IPS DF 6.9 (cell line): Measurements from ENCODE around the gene PHACTR3.

Experiments
- DNase-seq: peaks from one replicate; pipeline ENCODE4 v3.0.0-alpha.2; 2013; ENCODE audit warnings: low read depth, low spot score
- H3K27ac ChIP-seq: one replicate; pipeline ENCODE4 v1.5.1; 2013; ENCODE audit warnings: low read length, control low read depth
- H3K27me3 ChIP-seq: 2 replicates; pipeline ENCODE4 v1.6.1; 2013; ENCODE audit warnings: mild to moderate bottlenecking, low read length; ENCODE audit not compliant: control insufficient read depth, insufficient read depth
- H3K36me3 ChIP-seq: 2 replicates; pipeline ENCODE4 v1.6.1; 2013; ENCODE audit warnings: low read length; ENCODE audit not compliant: control insufficient read depth, insufficient read depth
- H3K4me1 ChIP-seq: 2 replicates; pipeline ENCODE4 v1.6.1; 2013; ENCODE audit warnings: low read length; ENCODE audit not compliant: control insufficient read depth, insufficient read depth
- H3K4me3 ChIP-seq: 2 replicates; pipeline ENCODE4 v1.5.1; 2013; ENCODE audit warnings: mild to moderate bottlenecking, low read length
- H3K9me3 ChIP-seq: 2 replicates; pipeline ENCODE4 v1.6.1; 2013; ENCODE audit warnings: low read length, inconsistent platforms; ENCODE audit not compliant: control insufficient read depth, insufficient read depth
- WGBS: extraction: QIAGEN DNeasy Blood & Tissue Kit; methylation state at CpG from one replicate; pipeline ENCODE4 v1.1.7; 2013; ENCODE audit warnings: mixed read lengths, missing lambda C conversion rate; ENCODE audit not compliant: insufficient read length, insufficient coverage; 5-methylcytosine and 5-hydroxymethylcytosine counted together

PHACTR3 gene

DNA sequence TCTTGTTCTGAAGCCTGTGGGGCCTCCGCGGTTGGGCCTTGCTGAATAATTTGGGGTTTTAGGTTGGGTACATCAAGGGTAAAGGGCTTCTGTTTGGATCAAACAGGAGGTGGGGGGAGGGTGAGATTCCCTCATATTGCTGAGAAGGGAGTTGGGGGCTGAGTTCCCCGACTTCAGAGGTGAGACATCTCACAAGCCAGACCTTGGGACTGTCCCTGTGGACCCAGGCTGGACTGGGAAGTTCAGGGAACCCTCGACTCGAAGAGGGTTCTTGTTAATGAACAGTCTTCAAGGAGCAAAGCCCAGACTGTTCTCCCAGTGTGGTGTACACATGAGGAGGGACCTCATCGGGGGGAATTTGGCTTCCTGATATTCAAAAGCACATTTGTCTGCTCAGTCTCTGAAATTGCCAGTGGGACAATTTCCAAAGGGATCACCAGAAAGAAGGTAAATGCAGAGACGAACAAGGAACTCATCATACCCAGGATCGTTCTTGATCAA, 210.6 kb downstream of the PHACTR3 start:
- Histone ChIP-seq H3K27me3 (no peaks in the 10 kb centered on the region), H3K27ac (no peak overlapping the region), H3K9me3 (peaks cover 28% of the 10 kb centered on the region), H3K4me1 (no peaks in the 10 kb centered on the region), H3K4me3 (no peak overlapping the region), H3K36me3 (no peaks in the 10 kb centered on the region)
- no peak for DNase-seq
- WGBS, result no CpG with 5 or more reads among the region's 8 CpGs

DNA sequence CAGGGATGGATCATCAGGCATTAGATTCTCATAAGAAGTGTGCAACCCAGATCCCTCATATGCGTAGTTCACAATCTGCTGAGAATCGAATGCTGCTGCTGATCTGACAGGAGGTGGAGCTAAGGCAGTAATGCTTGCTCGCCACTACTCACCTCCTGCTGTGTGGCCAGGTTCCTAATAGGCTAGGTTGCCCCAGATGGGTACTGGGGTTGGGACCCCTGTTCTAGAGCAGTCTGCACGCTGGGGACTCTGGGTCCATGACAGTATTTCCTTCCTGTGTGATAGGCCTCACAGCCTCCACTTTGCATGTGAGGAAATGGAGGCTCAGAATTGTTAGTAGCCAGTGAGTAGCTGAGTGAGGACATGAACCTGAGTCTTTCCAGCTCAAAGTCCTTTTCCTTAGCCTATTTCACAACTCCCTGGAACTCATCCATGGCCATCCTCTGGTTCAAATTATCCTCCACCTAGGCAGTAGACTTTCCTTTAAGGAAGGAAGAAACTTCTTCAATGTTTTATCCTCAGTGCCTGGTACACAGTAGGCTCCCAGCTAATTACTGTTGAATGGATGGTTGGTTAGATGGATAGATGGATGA, 211.9 kb downstream of the PHACTR3 start:
- DNase-seq, result no peak
- WGBS, result no CpG with 5 or more reads among the region's 4 CpGs
- H3K36me3 ChIP-seq, result no peaks in the 10 kb centered on the region

DNA sequence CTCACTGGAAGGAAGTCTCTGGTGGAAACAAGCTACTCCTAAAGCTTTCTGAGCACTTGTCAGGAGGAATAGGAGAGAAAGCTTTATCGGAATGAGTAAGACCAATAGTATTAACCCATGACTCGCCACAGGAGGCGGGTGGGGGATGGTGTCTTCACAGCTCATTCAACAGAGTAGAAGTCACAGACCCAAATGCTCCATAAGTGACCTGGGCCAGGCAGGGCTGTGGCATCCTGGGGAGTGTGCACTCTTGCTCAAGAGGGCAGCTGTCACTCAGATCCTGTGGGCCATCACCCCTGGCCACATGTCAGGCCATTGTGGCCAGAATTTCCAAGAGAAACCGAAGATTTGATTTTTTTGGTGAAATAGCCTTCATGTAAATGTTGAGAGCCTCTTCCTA, 213.1 kb downstream of the PHACTR3 start:
- Histone ChIP-seq H3K27ac (no peak overlapping the region), H3K4me1 (no peaks in the 10 kb centered on the region), H3K36me3 (no peaks in the 10 kb centered on the region), H3K4me3 (no peak overlapping the region), H3K9me3 (peaks cover 27% of the 10 kb centered on the region), H3K27me3 (no peaks in the 10 kb centered on the region)
- no CpG with 5 or more reads among the region's 4 CpGs for WGBS
- no peak for DNase-seq

More for the DNA sequence above, 211.9 kb downstream of the PHACTR3 start:
- H3K9me3 ChIP-seq, result peaks cover 27% of the 10 kb centered on the region
- no peak overlapping the region for H3K27ac ChIP-seq
- no peaks in the 10 kb centered on the region for H3K4me1 ChIP-seq
- no peaks in the 10 kb centered on the region for H3K27me3 ChIP-seq
- H3K4me3 ChIP-seq, result no peak overlapping the region

DNA sequence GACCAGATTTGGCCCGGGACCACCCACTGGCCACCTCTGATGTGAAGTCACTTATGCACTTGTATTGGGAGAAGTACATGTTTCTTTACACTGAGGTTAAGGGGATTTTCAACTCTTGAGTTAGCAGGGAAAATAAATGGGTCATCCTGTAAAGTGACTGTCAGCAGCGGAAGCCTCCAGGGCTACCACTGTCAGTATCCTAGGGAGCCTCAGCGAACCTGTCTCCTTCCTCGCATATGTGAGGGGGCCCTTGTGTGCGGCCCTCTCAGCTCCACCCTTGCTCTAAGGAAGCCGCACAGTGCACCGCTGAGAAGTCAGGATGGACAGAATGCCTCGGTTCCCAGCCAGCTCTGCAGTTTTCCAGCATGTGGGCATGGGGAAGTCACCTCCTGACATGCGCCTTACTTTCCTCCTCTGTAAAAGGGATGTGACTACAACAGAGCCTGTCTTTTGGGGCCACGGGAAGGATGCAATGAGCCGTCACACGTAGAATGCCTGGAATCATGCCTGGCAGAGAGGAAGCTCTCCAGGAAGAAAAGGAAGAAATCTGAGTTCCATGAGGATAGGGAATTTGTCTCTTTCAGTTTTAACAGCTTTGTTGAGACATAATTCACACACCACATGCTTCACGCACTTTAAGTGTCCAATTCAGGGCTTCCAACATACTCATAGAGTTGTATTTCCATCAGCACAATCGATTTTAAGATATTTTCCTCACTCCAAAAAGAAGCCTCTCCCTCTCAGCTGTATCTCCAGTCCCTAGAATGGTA, 213.7 kb downstream of the PHACTR3 start:
- DNase-seq, result no peak
- no peak overlapping the region for H3K4me3 ChIP-seq
- H3K27me3 ChIP-seq, result no peaks in the 10 kb centered on the region
- no peaks in the 10 kb centered on the region for H3K36me3 ChIP-seq
- H3K27ac ChIP-seq, result no peak overlapping the region
- peaks cover 25% of the 10 kb centered on the region for H3K9me3 ChIP-seq
- WGBS, result no CpG with 5 or more reads among the region's 14 CpGs
- H3K4me1 ChIP-seq, result no peaks in the 10 kb centered on the region

DNA sequence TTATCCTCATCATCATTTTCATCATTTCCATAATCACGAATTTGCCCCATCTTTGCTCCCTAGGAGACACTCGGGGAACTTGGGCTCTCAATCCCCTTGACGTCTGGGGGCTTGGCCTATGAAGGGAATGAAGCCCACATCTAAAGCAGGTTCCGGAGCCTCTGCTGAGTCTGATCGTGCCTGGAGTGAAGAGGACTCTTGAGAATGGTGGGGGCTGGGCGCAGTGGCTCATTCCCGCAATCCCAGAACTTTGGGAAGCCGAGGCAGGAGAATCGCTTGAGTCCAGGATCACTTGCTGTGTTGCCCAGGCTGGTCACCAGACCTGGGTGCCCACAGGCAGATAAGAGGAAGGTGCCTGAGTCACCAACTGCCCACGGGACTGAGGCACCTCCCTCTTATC, 214.6 kb downstream of the PHACTR3 start:
- 100% methylated on average over 1 of the region's 10 CpGs for WGBS
- H3K27me3 ChIP-seq, result no peaks in the 10 kb centered on the region

DNA sequence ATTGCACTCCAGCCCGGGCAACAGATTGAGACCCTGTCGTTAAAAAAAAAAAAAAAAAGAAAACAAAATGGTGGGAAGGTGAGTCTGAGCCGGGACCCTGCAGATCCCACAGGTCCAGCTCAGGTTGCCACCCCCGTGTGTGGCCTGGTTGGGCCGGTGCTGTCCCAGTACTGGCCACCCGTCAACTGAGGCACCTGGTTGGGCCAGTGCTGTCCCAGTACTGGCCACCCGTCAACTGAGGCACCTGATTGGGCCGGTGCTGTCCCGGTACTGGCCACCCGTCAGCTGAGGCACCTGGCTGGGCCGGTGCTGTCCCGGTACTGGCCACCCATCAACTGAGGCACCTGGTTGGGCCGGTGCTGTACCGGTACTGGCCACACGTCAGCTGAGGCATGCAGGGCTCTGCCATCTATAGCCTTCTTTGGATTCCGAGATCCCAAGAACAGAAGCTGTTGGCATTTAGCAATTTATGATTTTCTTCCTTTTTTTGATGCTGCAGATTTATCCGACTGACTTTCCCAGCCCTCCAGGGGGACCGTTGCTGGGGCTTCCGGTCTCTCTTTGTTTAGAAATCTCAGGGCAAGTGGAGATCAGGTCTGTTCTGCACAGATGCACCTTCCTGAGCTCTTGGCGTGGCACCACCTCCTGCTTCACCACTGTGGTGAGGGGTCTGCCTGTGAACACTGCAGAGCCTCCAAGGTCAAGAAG, 215.3 kb downstream of the PHACTR3 start:
- no peak overlapping the region for H3K4me3 ChIP-seq
- H3K27me3 ChIP-seq, result no peaks in the 10 kb centered on the region
- H3K9me3 ChIP-seq, result peaks cover 21% of the 10 kb centered on the region
- no peaks in the 10 kb centered on the region for H3K4me1 ChIP-seq
- H3K36me3 ChIP-seq, result no peaks in the 10 kb centered on the region
- no peak overlapping the region for H3K27ac ChIP-seq
- no CpG with 5 or more reads among the region's 20 CpGs for WGBS
- DNase-seq, result no peak

More for the DNA sequence above, 214.6 kb downstream of the PHACTR3 start:
- H3K4me1 ChIP-seq, result no peaks in the 10 kb centered on the region
- DNase-seq, result no peak
- H3K36me3 ChIP-seq, result no peaks in the 10 kb centered on the region
- peaks cover 23% of the 10 kb centered on the region for H3K9me3 ChIP-seq
- no peak overlapping the region for H3K27ac ChIP-seq
- no peak overlapping the region for H3K4me3 ChIP-seq

DNA sequence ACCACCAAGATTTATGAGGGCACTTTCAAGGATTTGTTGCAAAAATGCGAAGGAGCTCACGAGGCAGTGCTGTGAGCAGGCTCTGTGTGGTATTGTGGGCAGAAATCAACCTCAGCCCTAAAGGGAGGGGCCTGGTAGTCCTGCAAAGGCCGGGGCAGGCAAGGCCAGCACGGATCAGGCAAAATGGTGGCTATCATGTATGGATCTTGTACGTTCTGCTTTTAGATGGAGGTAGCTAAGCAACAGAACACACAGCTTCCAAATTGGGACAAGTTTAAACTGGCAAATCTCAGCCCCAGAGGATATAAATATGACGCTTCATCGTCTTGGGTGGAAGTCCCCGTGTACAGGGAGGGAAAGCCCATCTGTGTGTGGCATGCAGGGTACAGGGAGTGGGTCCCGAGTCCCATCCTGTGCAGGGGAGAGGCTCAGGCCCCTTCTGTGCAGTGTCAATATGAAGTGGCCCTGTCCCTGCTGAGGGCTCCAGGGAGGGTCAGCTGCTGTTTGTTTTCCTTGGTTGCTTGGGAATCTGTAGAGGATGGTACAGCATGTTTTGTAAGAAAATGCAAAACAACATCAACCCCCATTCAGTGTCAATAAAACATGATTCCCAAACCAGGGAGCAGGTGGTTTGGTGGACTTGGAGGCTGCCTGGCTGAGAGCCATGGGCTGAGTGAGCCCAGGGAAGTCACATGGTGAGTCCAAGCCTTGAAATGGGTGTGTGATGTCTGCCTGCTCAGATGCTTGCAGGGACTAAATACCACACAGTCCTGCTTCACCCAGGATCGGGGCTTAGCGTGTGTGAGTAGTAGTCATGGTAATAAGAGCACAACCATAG, 216.1 kb downstream of the PHACTR3 start:
- peaks cover 25% of the 10 kb centered on the region for H3K9me3 ChIP-seq
- H3K27me3 ChIP-seq, result no peaks in the 10 kb centered on the region
- no CpG with 5 or more reads among the region's 11 CpGs for WGBS
- no peak overlapping the region for H3K4me3 ChIP-seq
- DNase-seq, result no peak
- no peaks in the 10 kb centered on the region for H3K4me1 ChIP-seq
- H3K36me3 ChIP-seq, result no peaks in the 10 kb centered on the region
- H3K27ac ChIP-seq, result no peak overlapping the region

DNA sequence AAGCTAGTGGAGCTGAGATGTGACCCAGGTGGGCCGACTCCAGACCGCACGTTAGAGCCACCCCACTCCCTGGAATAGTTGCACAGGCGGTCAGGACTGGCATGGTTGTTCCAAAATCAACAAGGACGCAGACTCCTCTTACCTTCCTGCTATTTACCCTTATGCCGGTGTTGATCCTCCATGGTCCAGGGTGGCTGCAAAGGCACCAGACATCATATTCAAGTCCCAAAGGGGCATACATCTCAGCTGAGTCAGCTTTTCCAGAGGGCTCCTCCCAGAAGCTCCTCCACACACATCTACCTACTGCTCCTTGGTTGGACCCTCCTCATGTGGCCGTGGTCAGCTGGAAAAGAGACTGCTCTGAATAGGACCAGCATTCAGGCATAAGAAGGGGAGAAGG, 216.9 kb downstream of the PHACTR3 start:
- Histone ChIP-seq H3K36me3 (no peaks in the 10 kb centered on the region), H3K4me3 (no peak overlapping the region), H3K9me3 (peaks cover 21% of the 10 kb centered on the region), H3K27me3 (no peaks in the 10 kb centered on the region), H3K27ac (no peak overlapping the region), H3K4me1 (no peaks in the 10 kb centered on the region)
- no peak for DNase-seq
- no CpG with 5 or more reads among the region's 7 CpGs for WGBS

DNA sequence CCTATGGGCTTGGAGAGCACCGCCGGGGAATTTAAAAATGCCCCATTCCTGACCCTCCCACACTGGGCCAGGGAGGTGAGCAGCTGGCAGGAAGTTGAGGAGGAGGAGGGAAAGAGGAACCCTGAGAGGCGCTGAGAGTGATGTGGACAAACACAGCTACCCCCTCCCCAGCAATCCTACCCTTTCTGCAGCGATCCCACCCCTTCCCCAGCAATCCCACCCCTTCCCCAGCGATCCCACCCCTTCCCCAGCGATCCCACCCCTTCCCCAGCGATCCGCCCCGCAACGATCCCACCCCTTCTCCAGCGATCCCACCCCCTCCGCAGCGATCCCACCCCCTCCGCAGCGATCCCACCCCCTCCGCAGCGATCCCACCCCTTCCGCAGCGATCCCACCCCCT, 217.4 kb downstream of the PHACTR3 start:
- WGBS, result no CpG with 5 or more reads among the region's 19 CpGs
- H3K36me3 ChIP-seq, result no peaks in the 10 kb centered on the region
- H3K4me3 ChIP-seq, result no peak overlapping the region
- no peak overlapping the region for H3K27ac ChIP-seq
- peaks cover 21% of the 10 kb centered on the region for H3K9me3 ChIP-seq
- no peaks in the 10 kb centered on the region for H3K27me3 ChIP-seq
- no peaks in the 10 kb centered on the region for H3K4me1 ChIP-seq
- no peak for DNase-seq
